ENCODE results near the gene CFAP126.
"Not testable (repeated sequence)": the region's sequence is repeated elsewhere in the genome, so short reads cannot be mapped to it uniquely, and the experiment has no call there.

The CFAP126 gene

DNA sequence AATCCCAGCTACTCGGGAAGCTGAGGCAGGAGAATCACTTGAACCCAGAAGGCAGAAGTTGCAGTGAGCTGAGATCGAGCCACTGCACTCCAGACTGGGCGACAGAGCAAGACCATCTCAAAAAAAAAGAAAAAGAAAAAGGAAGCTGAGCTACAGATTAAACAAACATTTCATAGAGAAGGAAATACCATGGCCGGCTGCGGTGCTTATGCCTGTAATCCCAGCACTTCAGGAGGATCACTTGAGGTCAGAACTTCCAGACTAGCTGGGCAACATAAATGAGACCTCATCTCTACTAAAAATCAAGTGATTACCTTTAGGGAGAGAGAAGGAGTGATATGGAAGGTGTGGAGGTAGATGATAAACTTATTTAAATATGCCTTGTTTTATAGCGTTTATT, 14.0 kb upstream of the CFAP126 start:
- DNase-seq (ENCODE audit: low read depth in 2 of 2), result no peak

GRCh38 chr1:161379071-161379470, 11.4 kb upstream of the CFAP126 start:
- no peak for DNase-seq (ENCODE audit: low read depth in 2 of 2)

GRCh38 chr1:161378014-161378413, 10.3 kb upstream of the CFAP126 start:
- DNase-seq (ENCODE audit: low read depth in 2 of 2), result no peak

- no peak for DNase-seq (ENCODE audit: low read depth in 2 of 2)
Measured at GRCh38 chr1:161374373-161374772, 6.7 kb upstream of the CFAP126 start.

GRCh38 chr1:161373442-161373841, 5.8 kb upstream of the CFAP126 start:
- DNase-seq (ENCODE audit: low read depth in 2 of 2), result no peak

DNA sequence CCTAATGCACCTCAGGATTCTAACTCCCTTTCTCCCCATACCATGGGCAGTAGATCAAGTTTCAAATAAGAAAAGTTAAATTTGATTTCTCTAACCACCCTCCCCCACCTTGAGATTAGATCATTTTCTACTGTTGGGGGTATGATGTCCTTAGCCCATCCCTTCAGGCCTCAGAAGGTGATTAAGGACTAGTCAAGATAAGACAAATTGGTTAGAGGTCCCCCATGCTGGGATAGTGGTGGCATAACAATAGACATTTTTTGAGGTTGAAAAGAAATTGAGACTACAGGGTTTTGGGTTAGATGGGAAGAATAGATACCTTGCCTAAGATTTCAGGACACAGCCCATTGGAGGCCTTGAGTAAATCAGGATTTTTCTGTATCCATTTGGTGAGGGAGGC, 2.5 kb downstream of the CFAP126 start:
- no peak for DNase-seq (ENCODE audit: low read depth in 2 of 2)

DNA sequence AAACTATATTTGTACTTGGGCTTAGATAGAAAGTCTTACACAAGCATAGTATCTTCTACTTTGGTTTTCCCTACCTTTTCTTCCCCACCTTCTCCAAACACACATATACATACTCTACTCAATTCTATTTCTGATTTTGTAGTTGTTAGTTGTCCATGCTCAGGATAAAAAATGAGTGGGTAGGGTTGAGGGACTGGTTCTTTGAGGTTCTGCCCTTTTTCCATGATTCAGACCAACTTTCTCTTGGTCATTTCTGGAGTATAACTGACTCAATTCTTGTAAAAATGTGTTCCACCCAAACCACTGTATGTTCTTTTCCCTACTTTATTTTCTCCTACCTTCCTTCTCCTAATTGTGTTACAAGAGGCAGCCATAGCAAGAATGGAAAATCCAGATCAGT, 3.3 kb downstream of the CFAP126 start:
- DNase-seq (ENCODE audit: low read depth in 2 of 2), result no peak

DNA sequence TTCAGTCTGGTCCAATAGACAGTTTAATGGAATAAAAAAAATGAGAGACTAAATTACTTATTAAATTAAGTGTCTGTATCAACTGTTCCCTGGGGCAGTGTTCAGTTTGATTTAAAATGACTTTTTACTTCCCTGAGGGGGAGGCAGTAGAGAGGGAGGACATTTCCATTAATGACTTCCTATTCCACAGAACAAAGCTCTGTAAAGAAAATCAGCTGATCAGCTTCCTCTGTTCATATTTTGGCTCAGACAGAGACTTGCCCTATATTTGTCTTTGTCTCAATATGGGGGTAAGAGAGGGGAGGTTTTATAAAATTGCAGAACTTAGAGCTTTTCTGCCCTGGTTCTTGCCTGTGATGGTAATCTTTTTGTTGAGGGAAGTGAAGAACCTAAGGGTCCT, 8.4 kb downstream of the CFAP126 start:
- no peak for DNase-seq (ENCODE audit: low read depth in 2 of 2)

DNA sequence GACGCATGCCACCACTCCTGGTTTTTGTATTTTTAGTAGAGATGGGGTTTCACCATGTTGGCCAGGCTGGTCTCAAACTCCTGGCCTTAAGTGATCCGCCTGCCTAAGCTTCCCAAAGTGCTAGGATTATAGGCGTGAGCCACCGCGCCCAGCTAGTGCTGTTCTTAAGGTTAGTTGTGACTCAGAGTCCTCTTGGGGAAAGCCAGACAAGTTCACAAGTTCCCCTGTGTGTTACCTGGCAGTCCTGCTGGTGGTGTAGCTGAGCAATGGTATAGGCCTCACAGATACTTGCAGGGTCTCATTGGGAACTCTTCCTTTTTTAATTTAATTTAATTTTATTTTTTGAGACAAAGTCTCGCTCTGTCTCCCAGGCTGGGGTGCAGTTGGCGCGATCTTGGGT, 10.6 kb downstream of the CFAP126 start:
- DNase-seq (ENCODE audit: low read depth in 2 of 2), result no peak

DNA sequence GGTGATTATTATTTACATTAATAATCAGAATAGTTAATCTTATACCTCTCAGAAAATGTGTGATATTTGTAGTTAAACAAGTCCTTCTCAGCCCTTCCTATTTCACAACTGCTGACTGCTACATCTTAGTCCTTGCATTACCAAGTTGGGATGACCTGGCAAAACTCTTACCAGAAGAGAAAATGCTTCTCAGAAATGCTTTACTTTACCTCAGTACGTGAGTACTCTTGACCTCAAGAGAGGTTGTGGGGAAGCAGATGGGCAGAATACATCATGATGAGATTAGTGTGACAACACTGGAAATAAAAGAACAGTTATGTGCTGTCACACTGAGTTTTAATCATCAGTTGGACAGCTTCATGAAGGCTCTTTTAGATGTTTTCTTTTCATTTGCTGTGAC, 16.2 kb downstream of the CFAP126 start:
- DNase-seq (ENCODE audit: low read depth in 2 of 2), result no peak

DNA sequence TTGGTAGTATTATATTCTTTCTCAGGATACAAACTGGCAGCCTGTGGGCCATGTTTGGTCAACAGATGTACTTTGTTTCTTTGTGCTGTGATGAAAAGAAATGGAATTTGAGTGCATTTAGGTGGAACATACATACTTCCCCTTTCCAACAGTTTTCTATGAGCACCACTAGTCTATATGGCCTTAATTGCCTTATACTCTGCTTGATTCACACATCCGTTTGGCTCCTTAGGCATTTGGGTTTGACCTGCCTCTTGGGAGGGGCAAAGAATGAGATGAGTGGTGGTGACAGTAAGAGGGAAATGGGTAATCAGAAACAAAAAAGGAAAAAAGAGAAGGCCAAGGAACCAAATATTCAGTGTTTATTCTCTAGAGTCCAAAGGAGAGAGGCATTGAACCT, 17.0 kb downstream of the CFAP126 start:
- DNase-seq (ENCODE audit: low read depth in 2 of 2), result no peak

- no peak for DNase-seq (ENCODE audit: low read depth in 2 of 2)
Measured at GRCh38 chr1:161342821-161343220, 24.9 kb downstream of the CFAP126 start.

GRCh38 chr1:161342177-161342576, 25.5 kb downstream of the CFAP126 start:
- DNase-seq (ENCODE audit: low read depth in 2 of 2), result no peak

DNA sequence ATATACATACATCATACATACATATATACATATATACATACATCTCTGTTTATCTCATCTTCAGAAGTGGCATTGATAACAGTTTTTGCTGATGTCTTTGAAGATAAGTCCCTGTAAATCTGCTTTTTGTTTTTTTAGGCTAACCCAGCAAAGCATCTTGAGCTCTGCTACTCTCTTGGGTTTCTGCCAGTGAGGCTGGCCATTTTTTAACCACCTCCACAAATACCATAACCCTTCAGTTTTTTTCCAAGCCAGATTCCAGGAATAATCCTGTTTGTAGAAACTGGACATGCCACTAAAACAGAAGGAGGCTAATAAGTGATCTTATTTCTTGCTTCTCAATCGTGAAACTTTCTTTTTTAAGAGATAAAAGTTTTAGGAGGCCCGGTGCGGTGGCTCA, 31.9 kb downstream of the CFAP126 start:
- no peak for DNase-seq (ENCODE audit: low read depth in 2 of 2)

GRCh38 chr1:161333166-161333565, 34.5 kb downstream of the CFAP126 start:
- DNase-seq (ENCODE audit: low read depth in 2 of 2), result no peak

GRCh38 chr1:161330346-161330745, 37.3 kb downstream of the CFAP126 start:
- no peak for DNase-seq (ENCODE audit: low read depth in 2 of 2)

GRCh38 chr1:161324020-161324419, 43.7 kb downstream of the CFAP126 start:
- DNase-seq (ENCODE audit: low read depth in 2 of 2), result no peak

GRCh38 chr1:161315841-161316674, 51.6 kb downstream of the CFAP126 start:
- DNase-seq (ENCODE audit: low read depth in 2 of 2), result not testable (repeated sequence)

Data from fibroblast of skin of left biceps (primary cell).